HG03442 (cell line): ENCODE data around the gene PPM1N.

Experiments used
- ATAC-seq: cut with Tn5 transposase; IDR thresholded peaks from one replicate; pipeline ENCODE4 v1.9.1; 2021; ENCODE audit warnings: mild to moderate bottlenecking, moderate library complexity; ENCODE audit not compliant: unreplicated experiment

PPM1N gene, protein sequence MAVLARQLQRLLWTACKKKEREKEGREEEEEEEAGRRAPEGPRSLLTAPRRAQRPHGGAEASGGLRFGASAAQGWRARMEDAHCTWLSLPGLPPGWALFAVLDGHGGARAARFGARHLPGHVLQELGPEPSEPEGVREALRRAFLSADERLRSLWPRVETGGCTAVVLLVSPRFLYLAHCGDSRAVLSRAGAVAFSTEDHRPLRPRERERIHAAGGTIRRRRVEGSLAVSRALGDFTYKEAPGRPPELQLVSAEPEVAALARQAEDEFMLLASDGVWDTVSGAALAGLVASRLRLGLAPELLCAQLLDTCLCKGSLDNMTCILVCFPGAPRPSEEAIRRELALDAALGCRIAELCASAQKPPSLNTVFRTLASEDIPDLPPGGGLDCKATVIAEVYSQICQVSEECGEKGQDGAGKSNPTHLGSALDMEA

DNA sequence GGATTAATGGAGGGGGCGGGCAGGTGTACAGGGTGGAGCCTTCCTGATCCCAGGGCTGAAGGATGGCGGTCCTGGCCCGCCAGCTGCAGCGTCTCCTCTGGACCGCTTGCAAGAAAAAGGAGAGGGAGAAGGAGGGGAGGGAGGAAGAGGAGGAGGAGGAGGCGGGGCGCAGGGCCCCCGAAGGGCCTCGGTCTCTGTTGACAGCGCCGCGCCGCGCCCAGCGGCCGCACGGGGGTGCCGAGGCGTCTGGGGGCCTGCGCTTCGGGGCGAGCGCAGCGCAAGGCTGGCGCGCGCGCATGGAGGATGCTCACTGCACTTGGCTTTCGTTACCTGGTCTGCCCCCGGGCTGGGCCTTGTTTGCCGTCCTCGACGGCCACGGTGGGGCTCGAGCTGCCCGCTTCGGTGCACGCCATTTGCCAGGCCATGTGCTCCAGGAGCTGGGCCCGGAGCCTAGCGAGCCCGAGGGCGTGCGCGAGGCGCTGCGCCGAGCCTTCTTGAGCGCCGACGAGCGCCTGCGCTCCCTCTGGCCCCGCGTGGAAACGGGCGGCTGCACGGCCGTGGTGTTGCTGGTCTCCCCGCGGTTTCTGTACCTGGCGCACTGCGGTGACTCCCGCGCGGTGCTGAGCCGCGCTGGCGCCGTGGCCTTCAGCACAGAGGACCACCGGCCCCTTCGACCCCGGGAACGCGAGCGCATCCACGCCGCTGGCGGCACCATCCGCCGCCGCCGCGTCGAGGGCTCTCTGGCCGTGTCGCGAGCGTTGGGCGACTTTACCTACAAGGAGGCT, at the start of gene PPM1N:
Gene PPM1N (plus strand): TSS at position 33 of the 785 bp plus-strand sequence. CDS start 30 bp downstream, at position 63.
- ATAC-seq = no peak

DNA sequence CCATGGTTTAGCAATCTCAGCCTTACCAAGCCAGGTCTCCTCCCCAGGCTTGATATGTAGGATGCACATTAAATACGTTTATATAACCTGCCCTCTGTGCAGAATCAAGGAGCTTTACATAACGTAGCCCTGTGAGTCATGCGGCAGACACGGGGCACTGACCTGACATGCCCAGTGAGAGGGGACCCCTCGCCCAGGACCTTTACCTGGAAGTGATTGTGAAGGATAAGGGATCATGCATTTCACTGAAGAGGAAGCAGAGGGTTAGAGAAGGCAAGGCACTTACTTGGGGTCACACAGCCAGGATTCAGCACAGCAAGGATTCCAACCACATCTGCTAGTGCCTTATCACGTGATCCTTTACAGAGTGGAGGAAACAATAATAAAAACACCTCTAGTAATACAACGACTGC, 49.4 kb upstream of the PPM1N start:
- no peak for ATAC-seq

DNA sequence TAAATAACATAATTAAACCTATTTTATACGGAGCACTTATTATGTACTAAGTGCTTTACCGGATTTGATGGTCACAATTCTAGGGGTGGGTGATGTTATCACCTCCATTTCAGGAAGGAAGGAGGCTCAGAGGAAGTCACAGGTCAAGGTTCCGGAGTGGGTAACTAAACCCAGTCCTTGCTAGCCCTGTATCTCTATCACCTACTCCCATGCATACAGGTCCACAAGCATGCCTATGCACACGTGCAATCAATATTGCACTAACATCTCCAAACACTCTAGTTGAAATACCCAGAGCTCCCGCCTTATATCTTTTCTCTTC, 48.3 kb upstream of the PPM1N start:
- ATAC-seq = no peak

DNA sequence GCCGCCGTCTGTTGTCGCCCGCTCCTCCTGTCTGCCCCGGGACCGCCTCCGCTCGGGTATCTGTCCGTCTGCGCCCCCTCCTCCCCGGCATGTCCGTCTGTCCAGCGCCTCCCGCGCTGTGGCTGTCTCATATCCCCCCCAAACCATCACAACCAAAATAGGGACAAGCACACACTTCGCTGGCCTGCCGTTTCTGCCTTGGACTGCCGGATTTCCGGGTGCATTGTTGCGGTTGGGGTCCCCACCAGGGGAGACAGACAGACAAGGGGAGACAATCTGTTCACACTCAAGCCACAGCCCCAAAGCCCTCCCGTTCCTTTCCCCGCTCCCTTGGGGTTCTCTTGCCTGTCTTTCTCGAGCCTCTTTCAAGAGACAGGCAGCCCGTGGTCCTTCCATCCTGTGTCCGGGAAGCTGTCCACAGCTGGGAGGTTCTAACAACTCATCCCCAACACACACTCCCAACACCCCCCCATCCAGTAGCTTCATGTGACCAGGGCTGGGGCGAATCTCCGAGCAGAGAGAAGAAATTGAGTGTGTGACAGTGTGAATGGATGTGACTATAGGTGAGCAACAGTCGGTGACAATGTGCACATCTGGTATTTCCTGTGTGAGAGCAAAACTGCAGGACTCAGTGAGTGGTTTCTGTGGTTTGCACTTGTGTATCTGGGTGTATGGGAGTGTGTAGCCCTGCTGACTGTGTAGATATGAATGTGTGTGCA, 47.0 kb upstream of the PPM1N start:
- ATAC-seq = no peak

DNA sequence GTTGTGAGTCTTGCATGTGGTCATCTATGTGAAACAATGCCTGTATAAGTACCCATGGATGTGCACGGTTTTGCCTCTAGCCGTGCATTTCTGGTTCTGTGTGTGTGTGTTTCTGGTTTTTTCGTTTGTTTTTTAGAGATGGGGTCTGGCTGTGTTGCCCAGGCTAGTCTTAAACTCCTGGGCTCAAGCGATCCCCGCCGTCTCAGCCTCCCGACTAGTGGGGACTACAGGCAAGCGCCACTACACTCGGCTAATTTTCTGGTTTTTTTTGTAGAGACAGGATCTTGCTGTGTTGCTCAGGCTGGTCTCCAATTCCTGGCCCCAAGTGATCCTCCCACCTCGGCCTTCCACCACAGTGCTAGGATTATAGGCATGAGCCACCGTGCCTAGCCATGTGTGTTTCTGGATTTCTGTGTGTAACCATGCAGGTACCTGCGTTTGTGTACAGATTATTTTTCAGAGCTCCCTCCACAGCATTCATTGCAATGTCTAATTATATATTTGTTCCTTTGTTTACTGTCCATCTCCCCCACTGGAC, 46.3 kb upstream of the PPM1N start:
- ATAC-seq = no peak

DNA sequence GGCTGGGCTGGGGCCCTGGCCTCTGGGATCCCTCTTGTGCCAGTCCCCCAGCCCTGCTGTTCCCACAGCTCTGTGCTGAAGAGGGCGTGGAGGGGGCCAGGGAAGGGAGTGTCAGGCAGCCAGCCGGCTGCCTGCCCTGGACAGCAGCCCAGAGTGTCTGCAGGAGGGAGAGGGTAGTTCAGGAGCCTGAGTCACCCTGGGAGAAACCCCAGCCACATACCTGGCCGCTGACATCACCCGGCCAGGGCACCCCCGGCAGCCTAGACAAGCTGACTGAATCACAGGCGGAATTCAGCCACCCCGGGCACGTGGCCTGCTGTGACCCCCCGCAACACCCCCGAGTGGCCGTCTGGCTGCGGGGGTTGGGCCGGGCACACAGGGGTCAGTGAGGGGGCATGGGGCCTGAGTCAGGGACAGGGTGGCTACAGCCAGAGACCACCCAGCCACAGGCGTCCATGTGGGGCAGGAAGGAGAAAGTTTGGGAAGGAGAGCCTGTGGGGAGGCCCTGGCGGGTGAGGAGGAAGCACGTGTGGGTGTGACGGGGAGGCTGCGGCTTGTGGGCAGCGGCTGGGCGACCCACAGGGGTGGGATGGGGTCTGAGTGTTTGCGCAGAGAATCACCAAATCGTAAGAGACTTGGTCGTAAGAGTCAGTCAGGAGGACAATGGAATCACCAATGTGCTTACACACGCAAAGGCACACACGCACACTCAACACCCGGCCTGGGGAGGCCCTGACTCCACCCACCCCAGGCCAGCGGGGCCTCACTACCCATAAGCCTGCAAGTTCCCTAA, 42.3 kb upstream of the PPM1N start:
- ATAC-seq = no peak

DNA sequence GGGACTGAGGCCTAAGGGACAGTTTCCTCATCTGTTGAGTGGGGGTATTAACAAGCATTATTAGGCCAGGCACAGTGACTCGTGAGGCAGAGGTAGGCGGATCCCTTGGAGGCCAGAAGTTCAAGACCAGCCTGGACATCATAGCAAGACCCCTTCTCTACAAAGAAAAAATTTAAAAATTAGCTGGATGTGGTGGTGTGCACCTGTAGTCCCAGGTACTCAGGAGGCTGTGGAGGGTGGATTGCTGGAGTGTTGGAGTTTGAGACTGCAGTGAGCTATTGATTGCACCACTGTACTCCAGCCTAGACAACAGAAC, 41.8 kb upstream of the PPM1N start:
- ATAC-seq = no peak

DNA sequence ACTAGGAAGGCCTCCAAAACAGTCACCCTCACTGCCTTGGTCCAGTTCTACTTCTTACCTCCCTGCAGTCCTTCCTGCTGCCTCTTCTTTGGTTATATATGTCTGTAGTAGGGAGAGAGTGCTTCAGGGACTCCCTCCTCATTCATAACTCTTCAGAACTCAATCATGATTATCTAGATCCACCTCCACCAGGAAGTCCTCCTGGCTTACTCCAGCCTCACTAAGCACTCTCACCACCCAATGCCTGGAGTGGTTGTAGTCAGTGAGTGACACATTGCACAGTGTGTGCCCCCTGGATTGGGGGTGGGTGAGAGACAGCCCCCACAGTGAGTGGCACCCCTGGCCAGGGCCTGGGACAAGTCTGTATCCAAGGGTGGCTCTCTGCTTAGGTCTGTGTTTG, 40.5 kb upstream of the PPM1N start:
- ATAC-seq = no peak

DNA sequence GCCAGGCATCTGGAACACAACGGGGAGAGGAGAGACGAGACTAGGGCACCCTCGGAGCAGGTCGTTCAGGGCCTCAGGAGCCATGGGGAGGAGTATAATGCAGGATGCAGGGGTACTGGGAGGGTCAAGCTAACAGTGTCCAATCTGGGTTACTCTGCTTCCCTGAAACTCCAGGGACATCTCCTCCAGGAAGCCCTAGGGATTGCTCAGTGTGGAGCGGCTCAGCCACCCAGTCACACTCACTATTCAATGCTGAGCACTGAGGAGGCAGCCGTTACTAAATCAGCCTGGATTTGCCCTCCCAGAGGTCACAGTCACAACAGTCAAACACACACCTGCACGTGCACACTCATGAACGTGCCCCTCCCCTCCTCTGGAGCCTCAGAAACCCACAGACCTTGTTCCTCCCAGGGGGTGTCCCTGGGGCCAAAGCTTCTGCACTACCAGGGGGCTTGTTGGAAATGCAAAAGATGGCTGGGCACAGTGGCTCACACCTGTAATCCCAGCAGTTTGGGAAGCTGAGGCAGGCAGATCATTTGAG, 37.4 kb upstream of the PPM1N start:
- ATAC-seq = no peak

DNA sequence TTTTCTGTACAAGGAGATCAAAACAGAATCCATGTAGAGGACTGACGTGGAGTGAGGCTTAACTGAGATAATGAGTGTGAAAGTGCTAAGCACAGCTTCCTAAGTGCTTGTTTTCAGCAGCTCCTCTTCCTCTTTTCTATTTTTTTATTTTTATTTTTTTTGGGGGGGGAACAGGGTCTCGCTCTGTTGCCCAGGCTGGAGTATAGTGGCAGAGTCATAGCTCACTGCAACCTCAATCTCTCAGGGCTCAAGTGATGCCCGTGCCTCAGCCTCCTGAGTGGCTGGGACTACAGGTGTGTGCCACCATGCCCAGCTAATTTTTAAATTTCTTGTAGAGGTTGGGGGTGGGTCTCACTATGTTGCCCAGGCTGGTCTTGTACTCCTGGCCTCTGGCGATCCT, 36.1 kb upstream of the PPM1N start:
- no peak for ATAC-seq

DNA sequence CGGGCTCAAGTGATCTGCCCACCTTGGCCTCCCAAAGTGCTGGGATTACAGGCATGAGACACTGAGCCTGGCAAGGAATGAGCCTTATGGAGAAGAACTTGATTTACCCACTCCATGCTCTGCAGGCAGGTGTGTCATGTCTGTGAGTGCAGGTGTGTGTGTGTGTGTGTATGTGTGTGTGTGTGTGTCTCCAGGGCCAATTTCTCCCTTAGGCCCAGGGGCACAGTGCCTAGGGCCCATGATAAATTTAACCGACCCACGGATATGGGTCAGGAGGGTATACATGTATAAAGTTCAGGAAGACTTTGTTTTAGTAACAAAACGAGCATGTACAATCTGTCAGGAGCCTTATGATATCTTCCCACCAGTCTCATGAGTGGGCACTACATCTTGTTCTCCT, 35.0 kb upstream of the PPM1N start:
- no peak for ATAC-seq

DNA sequence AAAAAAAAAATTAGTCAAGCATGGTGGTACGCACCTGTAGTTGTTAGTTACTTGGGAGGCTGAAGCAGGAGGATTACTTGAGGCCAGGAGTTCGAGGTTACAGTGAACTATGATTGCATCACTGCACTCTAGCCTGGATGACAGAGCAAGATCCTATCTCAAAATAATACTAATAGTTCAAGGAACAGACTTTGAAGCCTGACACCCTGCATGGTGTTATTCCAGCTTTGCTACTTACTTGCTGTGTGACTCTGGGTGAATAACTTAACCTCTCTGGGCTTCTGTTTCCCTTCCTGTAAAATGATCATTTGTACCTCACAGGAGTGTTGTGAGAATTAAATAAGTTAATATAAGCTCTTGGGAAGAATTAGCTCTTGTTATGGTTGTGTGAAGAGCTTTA, 34.0 kb upstream of the PPM1N start:
- no peak for ATAC-seq

DNA sequence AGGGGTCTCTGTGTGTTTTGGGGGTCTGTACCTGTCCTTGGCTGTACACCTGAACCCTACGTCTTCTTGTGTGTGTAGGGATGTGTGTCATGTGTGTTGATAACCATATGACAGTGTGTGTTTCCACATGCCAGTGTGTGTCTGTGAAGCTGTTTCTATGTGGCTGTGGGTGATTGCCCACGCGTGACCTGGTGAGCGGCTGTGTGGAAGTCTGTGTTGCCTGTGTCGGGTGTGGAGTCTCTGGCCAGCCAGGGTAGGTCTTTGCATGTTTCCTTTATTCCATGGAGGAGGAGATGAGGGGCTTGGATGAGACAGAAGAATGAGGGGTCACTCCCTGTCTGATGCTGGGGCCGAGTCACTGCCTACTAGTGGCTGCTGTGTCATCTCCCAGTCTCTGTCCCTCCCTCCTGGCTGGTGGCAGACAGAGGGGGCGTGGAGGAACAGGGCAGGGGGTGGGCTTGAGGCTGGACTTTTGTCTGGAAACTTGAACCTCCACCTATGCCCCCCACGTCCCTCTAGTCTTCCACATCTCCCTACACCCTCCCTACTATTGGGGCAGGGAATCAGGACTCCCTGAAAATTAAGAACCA, 33.3 kb upstream of the PPM1N start:
- ATAC-seq = no peak

DNA sequence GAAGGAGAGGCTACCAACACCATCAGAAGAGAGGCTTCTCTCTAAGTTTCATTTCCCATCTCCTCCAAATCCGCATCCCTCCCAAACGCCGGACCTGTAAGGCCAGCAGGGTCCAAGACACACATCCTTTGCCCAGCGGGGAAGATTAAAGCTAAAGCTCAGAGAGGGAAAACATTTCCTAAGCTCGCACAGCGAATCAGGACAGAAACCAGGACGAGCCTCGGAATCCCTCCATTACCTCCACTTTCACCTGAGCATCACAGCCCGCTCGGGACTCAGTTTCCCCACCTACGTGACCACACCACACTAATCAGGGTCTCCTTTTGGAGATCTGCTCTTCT, 31.2 kb upstream of the PPM1N start:
- ATAC-seq = no peak

DNA sequence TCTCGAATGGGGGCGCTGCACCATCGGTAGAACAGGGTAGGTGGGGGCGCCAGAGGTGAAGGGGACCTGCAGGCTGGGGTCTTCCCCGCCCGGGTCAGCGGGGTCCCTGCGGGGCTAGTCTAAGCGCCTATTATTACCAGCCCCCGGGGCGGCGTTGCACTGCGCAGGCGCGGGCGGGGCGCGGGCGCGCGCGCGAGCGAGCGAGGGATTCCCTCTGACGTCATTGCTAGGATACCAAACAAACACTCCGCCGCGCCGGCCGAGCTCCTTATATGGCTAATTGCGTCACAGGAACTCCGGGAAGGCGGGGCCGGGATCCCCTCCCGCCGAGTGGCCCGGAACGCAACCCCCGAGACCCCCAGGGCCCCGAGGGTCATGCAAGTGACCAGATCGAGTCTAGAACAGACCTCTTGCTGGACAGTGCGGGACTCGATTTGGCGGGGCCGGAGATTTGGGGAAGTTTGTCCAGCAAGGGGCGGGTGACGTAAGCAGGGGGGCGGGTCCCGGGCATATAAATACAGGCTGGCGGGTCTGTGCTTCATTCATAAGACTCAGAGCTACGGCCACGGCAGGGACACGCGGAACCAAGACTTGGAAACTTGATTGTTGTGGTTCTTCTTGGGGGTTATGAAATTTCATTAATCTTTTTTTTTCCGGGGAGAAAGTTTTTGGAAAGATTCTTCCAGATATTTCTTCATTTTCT, 30.6 kb upstream of the PPM1N start, which contains the start of gene FOSB:
Gene FOSB (plus strand): TSS at position 541 of the 703 bp plus-strand sequence. CDS start 591 bp downstream, outside the sequence.
- ATAC-seq = peak; percentile 40

DNA sequence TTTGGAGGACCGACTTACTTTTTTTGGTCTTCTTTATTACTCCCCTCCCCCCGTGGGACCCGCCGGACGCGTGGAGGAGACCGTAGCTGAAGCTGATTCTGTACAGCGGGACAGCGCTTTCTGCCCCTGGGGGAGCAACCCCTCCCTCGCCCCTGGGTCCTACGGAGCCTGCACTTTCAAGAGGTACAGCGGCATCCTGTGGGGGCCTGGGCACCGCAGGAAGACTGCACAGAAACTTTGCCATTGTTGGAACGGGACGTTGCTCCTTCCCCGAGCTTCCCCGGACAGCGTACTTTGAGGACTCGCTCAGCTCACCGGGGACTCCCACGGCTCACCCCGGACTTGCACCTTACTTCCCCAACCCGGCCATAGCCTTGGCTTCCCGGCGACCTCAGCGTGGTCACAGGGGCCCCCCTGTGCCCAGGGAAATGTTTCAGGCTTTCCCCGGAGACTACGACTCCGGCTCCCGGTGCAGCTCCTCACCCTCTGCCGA, 30.0 kb upstream of the PPM1N start:
- ATAC-seq = no peak

DNA sequence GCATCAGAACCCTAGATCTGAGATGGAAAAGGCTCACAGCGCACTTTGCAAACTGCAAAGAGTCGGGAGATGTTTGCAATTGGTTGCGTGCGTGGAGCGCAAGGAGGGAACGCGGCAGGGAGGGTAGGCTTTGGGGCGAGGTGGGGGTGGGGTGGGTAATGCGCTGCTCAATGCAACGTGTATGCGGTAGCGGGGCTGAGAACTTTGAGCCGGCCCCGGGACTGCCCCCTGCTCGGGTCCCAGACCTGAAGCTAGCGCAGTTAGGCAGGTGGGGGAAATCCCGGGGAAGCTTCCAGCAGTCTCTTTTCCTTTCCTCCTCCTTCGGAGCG, 29.5 kb upstream of the PPM1N start:
- ATAC-seq = peak; percentile 25

DNA sequence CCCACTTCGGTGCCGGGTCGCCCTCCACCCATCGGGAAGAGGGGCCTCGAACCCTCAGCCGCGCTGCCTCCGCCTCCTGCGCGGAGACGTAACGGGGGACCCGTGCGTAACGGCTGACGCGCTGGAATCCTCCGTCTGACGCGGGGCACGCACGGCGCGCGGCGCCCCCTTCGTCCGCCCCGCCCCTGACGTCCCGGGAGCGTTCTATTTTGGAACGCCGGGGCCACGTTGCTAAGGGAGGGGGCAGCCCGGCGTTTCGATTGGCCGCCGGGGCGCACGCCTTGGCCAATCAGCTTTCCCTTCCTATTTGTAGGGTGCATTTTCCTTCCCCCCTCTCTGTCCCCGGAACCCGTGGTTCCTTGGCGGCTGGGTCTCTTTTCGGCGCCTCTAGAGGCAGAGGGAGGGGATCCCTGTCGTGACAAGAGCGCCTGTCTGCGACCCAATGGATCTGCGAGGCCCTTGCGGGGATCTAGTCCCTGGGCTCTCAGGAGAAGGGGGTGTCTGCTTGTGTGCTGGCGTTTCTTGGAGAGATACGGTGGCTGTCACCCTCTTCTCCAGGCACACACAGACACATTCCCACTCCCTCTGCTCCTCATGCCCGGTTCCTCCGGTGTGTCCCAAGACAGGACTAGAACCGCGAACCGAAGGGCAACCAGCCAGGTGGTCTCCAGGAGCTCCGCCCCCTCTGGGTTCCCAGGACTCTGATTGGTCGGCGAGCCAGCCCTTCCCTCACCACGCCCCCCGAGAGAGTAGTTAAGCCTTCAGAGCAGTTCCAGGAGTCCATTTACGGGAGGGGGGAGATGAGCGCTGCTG, 28.9 kb upstream of the PPM1N start:
- peak; percentile 56 for ATAC-seq
